Measurements from ENCODE around the gene PRDX5. TPM values are rescaled to one million over a fixed set of nuclear protein-coding genes. Genes with fewer than 3 reads are reported as not detected.

The PRDX5 gene
- total RNA-seq, 1 experiment from 2014 or later, result 165 TPM

DNA sequence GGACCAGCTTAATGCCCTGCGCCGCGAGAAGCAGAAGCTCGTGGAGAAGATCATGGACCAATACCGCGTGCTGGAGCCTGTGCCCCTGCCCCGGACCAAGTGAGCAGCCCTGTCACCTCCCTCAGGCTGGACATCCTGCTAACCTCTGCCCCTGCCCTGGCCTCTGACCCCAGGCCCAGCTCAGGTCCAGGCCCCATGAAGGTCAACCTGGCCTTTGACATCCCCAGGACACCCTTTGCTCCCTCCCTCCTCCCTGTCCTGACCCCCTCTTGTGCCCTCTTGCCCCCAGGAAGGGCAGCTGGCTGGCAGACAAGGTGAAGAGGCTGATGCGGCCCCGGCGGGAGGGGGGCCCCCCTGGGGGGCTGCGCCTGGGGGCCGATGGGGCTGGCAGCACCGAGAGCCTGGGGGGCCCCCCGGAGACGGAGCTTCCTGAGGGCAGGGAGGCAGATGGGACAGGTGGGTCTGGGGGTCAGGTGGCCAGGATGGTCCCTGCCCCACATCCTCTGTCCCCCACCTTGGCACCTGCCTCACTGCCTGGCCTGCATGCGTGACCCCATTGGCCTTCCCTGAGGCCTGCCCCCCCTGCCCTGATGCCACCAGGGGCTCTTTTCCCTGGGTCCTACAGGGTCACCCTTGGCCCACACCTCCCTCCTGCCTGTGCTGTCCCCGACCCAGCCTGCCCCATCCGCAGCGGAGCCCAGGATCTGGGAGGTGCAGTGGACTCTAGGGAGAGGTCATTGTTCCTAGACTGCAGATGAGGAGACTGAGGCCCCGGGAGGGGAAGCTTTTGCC is 36.0 kb downstream of the PRDX5 start:
- TF ChIP-seq, protein P1, sequence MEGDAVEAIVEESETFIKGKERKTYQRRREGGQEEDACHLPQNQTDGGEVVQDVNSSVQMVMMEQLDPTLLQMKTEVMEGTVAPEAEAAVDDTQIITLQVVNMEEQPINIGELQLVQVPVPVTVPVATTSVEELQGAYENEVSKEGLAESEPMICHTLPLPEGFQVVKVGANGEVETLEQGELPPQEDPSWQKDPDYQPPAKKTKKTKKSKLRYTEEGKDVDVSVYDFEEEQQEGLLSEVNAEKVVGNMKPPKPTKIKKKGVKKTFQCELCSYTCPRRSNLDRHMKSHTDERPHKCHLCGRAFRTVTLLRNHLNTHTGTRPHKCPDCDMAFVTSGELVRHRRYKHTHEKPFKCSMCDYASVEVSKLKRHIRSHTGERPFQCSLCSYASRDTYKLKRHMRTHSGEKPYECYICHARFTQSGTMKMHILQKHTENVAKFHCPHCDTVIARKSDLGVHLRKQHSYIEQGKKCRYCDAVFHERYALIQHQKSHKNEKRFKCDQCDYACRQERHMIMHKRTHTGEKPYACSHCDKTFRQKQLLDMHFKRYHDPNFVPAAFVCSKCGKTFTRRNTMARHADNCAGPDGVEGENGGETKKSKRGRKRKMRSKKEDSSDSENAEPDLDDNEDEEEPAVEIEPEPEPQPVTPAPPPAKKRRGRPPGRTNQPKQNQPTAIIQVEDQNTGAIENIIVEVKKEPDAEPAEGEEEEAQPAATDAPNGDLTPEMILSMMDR (IDR thresholded peaks at IDR 0.05; ENCODE audit: unreplicated experiment), result no peak
- Mint-ChIP-seq H3K27ac (ENCODE audit: unreplicated experiment) (no peak overlapping the region), H3K9me3 (ENCODE audit: low read depth, unreplicated experiment) (no peaks in the 10 kb centered on the region), H3K36me3 (ENCODE audit: insufficient read depth, unreplicated experiment) (peaks cover 14% of the 10 kb centered on the region), H3K4me1 (ENCODE audit: low read depth, unreplicated experiment) (peaks cover 18% of the 10 kb centered on the region), H3K27me3 (ENCODE audit: unreplicated experiment) (no peaks in the 10 kb centered on the region), H3K4me3 (ENCODE audit: low read depth, unreplicated experiment) (no peak overlapping the region)
- BruUV-seq (replicated peaks), result no TSS peak
- CTCF ChIA-PET, result interaction anchor here (0.9 to 4.6 kb wide), 6 partner anchors 10 to 84 kb away, joined by 3 to 168 read pairs (median 24); partner anchors contain the start of genes ESRRA, PRDX5 and TRMT112
- intact Hi-C loops (cut with micrococcal nuclease; ENCODE audit: unreplicated experiment), result no loop called here
- no peak for DNase-seq

DNA sequence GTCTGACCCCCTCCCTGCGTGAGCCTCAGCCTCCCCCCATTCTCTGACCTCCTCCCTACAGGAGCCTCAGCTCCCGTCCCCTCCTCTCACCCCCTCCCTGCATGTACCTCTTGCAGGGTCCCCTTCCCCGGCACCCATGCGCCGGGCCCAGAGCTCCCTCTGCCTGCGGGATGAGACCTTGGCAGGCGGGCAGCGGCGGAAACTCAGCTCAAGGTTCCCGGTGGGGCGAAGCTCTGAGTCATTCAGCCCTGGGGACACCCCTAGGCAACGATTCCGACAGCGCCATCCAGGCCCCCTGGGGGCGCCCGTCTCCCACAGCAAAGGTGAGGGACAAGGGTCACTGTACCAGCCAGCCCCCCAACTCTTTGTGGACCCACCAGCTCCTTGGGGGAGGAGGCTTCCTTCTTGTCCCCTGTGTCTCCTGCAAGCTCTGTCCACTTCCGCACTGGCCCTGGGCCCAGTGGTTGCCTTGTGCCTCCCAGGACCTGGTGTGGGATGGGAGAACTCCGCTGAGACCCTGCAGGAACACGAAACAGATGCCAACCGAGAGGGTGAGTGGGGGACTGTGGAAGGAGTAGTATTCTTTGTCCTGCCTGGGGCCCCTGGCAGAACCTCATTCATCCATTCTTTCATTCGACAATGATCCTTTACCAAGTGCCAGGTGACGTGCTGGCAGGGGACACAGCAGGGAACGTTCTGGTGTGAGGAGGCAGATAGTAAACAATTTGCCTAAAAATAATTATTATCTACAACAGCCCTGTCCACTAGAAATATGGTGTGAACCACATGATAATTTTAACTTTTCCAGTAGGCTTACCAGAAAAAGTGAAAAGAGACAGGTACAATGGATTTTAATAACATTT is 37.4 kb downstream of the PRDX5 start:
- H3K27me3 Mint-ChIP-seq (ENCODE audit: unreplicated experiment), result no peaks in the 10 kb centered on the region
- H3K4me1 Mint-ChIP-seq (ENCODE audit: low read depth, unreplicated experiment), result peaks cover 28% of the 10 kb centered on the region
- H3K27ac Mint-ChIP-seq (ENCODE audit: unreplicated experiment), result peak overlapping the region; percentile 82
- peak; percentile 93 for DNase-seq
- intact Hi-C loops (cut with micrococcal nuclease; ENCODE audit: unreplicated experiment), result loop anchor here (1.0 to 5.0 kb wide), 2 partner anchors 38 to 297 kb away; partner anchors contain the start of gene TRMT112
- CTCF ChIA-PET, result interaction anchor here (0.5 to 4.6 kb wide), 28 partner anchors 9 to 720 kb away, joined by 3 to 168 read pairs (median 6); partner anchors contain the start of genes ESRRA, PRDX5, STIP1 and TRMT112
- peaks cover 27% of the 10 kb centered on the region for H3K36me3 Mint-ChIP-seq (ENCODE audit: insufficient read depth, unreplicated experiment)
- H3K4me3 Mint-ChIP-seq (ENCODE audit: low read depth, unreplicated experiment), result peak overlapping the region; percentile 61
- H3K9me3 Mint-ChIP-seq (ENCODE audit: low read depth, unreplicated experiment), result no peaks in the 10 kb centered on the region
- BruUV-seq (replicated peaks), result TSS peak; percentile 9
- TF ChIP-seq, protein P1 (IDR thresholded peaks at IDR 0.05; ENCODE audit: unreplicated experiment), result peak; percentile 71

DNA sequence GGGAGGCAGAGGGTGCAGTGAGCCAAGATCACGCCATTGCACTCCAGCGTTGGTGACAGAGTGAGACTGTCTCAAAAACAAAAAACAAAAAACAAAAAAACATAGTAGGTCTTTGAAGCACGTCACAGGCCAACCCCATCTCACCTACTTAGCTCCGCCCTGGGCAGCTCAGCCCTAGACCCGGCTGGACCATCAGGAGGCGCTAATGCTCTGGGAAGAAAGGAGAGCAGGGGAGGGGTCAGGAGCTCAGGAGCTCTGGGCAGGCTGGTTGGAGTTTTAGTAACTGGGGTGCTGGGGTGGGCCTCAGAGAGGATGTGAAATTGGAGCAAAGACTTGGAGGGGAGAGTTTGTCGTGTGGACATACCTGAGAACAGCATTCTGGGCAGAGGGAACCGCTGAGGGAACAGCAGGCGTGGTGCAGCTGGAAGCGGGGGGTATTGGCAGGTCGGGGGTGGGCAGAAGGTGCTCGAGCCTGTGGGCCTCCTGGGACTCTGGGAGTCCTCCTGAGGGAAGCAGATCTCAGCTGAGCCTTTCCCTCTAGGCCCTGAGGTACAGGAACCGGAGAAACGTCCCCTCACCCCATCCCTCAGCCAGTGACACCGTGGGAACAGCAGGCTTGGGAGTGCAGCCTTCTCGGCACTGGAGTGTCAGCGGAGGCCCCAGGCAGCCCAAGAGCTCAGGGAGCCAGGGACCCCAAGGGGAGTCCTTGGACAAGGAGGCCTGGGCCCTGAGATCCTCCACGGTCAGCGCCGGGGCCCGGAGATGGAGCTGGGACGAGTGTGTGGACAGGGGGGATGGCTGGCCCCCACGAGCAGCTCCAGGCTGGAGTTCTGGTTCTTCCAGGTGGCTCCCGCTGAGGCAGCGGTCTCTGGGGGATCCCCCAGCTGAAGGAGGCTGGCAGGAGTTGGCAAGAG is 38.8 kb downstream of the PRDX5 start:
- Mint-ChIP-seq H3K4me1 (ENCODE audit: low read depth, unreplicated experiment) (peaks cover 35% of the 10 kb centered on the region), H3K27me3 (ENCODE audit: unreplicated experiment) (no peaks in the 10 kb centered on the region), H3K4me3 (ENCODE audit: low read depth, unreplicated experiment) (peak overlapping the region; percentile 40), H3K36me3 (ENCODE audit: insufficient read depth, unreplicated experiment) (peaks cover 40% of the 10 kb centered on the region), H3K9me3 (ENCODE audit: low read depth, unreplicated experiment) (no peaks in the 10 kb centered on the region), H3K27ac (ENCODE audit: unreplicated experiment) (peak overlapping the region; percentile 89)
- CTCF ChIA-PET, result interaction anchor here (0.5 to 2.9 kb wide), 9 partner anchors 12 to 294 kb away, joined by 3 to 16 read pairs (median 4); partner anchors contain the start of genes PRDX5 and TRMT112
- peak; percentile 65 for DNase-seq
- no TSS peak for BruUV-seq (replicated peaks)
- TF ChIP-seq, protein P1 (IDR thresholded peaks at IDR 0.05; ENCODE audit: unreplicated experiment), result no peak
- intact Hi-C loops (cut with micrococcal nuclease; ENCODE audit: unreplicated experiment), result loop anchor here (5.0 kb wide), 1 partner anchor 296 kb away; no protein-coding TSS in a partner anchor

All from Calu3 (cell line).